Activated CD4-positive, alpha-beta T cell treated with anti-CD3 and anti-CD28 coated beads, Interleukin-2, amount 50 U/mL, for 48 hours (primary cell): Measurements from ENCODE around the gene SMIM45.
A peak's percentile ranks its signal among the peaks of the same experiment; 100 is the strongest.

Experiments used
- DNase-seq, 2 experiments: peaks; one replicate each; pipeline ENCODE4 v3.0.0-alpha.2; 2020

SMIM45 gene

DNA sequence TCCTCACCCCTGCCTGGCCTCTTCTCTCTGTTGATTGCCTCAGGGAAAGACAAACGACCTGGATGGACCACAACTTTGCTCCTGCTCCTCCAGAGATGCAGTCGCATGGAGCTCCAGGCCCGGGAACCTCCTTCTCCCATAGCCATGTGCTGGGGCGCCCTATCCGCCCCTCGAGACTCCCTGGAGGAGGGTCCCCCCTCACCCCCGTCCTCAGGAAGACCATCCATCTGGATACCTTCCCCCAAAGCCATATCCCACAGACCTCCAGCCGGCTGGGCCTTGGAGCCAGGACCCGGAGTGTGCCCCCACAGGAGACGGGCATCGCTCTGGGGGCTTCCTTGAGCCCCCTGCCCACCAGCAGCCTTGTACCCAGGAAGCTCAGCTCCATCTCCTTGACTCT, 19.5 kb downstream of the SMIM45 start:
- DNase-seq: no peak

DNA sequence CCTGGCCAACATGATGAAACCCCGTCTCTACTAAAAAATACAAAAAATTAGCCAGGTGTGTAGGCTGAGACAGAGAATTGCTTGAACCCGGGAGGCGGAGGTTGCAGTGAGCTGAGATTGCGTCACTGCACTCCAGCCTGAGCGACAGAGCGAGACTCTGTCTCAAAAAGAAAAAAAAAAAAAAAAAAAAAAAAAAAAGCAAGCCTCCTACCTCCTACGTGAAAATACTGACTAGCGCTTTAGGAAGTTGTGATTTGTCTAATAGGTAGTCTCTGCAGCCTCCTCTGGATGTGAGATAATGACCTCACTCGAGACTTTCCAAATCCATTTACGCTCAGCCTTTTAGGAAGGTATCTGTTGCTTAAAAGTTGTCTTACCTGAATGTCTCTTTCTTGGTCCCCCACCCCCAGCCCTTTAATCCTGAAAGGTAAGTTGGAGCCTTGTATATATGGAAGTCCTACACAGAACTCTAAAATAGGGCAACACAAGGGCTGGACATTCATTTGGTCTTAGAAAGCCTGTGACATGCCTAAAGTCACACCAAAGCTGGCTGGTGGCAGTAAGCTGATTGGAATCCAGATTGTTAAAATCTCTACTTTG, 22.8 kb downstream of the SMIM45 start:
- no peak for DNase-seq

DNA sequence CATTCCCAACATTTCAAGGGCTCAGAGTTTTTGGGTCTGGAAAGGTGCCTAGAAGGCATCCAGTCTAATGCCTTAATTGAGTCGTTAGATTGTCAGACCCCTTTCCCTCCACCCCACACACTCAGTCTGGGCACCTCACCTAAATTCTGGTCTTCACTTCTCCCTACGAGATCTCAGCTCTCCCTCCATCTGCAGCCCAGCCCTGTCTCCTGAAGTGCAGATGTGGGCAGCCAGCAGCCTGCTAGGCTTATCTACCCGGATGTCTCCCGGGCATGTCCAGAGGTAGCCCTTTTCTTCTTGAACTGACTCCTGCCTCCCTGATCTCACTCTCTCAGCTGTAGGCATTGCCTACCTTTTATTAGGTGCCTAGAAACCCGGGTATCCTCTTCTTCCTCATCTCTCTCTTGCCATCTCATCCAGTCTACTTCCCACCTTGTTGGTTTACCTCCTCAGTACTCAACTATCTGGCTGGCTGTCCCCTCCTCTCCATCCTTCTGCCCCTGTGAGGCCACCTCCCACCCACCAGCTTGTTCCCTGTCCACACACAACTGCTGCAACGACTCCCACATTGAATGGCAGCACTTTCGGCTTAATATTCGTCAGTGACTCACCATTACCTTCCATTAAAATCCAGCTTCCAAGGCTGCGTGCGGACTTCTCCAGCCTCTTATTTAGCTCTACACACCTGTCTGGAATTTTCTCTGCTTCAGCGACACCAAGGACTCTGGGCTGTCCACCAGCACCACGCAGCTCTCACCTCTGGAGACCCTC, 23.5 kb downstream of the SMIM45 start:
- no peak for DNase-seq

DNA sequence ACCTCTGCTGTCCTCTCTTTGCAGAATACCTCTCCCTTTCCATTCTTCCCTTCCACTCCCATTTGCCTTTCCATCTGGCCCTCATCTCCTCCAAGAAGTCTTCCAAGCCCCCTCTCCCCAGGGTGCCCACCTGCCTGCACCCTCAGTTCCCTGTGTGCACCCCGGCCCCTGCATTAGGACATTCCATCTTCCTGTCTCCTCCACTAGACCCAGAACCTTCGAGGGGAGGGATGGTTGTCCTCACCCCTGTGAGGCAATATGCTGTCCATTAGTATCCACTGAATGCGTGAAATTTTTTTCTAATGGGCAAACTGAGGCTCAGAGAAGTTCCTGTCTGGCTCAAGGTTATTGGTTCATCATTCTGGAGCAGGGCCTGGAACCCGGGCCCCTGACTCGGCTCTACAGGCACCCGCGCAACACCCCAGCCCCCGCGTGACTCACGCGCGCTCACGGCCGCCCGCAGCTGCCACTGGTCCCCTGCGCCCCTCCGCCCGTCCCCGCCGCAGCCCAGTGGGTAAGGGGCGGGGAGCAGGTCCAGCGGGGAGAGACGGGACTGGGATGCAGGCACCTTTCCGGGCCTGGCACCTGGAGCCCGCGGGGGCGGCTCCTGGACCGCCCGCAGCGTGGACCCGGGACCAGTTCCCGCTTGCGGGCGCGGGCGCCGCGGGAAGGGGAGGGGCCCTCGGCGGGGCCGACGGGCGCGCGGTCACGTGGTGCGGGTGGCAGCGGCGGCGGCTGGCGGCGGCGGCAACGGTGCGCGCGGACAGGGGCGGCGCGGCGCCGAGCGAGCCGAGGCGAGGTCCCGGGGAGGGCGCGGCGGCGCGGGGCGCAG, 24.3 kb downstream of the SMIM45 start:
- peak; percentile 47 to 57 for DNase-seq

DNA sequence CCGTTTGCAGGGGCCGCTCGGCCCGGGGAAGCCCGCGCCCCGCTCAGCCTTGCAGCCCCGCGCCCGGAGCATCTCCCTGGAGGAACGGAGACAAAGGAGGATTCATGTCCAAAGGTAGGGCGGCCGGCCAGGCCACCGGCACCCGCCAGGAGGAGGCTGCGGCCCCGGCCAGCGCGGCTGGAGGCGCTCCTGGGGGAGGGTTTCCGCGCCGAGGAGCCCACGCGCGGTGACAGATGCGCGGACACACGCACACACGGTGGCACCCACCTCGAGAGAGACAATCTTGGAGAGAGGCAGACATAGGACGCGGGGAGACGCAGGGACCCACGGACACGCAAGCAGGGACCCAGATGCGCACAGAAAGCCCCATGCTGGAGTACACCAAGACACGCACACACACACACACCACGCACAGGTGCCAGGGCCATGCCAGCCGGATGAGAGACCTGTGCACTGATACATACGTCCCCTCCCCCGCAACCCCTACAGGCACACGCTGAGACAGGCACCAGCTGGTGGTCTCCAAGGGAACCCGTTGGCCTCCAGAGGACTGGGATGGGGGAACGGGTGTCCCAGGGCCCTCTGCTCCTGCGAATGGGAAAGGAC, 25.1 kb downstream of the SMIM45 start:
- DNase-seq: peak in 1 of 2 experiments; percentile 21

DNA sequence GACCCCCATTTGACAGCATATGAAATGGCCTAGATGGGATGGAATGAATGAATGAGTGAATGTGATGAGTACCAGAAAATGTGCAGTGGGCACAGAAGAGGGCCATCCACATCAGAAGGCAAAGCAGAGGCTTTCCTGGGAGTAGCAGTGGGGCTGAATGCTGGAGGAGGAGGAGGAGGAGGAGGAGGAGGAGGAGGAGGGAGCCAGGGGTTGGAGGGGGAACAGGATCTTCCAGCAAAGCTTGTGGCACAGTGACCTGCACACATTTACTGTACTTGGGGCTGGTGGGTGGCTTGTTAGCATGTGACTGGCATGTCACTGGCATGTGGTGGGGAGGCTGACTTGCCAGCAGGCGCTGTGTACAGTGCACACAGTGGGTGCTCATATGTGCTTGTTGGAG, 26.8 kb downstream of the SMIM45 start:
- no peak for DNase-seq

DNA sequence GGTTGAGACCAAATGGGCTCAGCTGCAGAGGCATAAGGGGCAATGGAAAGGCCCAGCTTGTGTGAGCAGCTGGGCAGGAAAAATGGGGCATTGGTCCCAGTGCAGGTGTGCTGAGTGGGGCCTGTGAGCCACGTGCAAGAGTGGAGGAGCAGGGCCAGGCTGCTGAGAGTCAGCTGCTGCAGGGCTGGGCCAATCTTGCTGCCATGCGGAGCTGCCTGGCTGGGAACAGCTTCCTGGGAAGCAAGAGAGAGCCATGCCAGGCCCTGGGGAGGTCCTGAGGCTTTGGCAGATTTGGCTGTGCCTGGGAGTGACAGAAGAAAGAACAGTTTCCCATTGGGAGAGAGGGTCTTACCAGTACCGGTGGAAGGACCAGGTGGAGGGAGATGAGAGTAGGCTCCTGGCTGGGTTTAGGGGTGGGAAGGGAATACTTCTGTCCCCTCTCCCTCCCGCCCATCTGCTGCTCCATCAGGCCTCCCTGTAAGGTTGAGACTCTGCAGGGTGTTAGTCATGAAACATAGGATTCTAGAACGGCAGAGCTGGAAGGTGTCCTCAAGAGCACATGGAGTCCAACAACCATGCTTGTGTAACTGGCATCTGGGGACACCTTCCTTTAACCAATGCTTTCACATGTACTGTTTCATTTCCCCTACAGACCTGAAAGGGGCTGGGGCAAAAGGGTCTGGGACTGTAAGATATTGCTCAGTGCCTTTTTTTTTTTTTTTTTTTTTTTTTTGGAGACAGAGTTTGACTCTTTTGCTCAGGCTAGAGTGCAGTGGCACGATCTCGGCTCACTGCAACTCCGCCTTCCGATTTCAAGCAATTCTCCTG, 27.7 kb downstream of the SMIM45 start:
- no peak for DNase-seq

DNA sequence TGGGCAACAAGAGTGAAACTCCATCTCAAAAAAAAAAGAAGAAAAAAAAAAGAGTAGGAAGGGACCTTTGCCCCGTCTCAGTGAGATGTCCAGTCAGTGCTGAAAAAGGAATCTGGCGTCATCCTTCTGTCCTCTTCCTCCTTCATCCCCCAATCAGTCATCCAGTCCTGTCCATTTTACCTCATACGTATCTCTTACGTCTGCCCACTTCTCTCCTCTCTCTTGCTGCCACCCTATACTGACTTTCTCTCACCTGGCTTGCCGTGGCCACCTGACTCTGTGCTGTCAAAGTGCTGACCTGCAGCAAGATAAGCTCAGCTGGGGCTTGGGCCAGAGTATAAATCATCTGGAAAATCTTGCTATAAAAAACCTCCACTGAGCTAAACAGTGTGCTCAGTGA, 30.9 kb downstream of the SMIM45 start:
- no peak for DNase-seq

DNA sequence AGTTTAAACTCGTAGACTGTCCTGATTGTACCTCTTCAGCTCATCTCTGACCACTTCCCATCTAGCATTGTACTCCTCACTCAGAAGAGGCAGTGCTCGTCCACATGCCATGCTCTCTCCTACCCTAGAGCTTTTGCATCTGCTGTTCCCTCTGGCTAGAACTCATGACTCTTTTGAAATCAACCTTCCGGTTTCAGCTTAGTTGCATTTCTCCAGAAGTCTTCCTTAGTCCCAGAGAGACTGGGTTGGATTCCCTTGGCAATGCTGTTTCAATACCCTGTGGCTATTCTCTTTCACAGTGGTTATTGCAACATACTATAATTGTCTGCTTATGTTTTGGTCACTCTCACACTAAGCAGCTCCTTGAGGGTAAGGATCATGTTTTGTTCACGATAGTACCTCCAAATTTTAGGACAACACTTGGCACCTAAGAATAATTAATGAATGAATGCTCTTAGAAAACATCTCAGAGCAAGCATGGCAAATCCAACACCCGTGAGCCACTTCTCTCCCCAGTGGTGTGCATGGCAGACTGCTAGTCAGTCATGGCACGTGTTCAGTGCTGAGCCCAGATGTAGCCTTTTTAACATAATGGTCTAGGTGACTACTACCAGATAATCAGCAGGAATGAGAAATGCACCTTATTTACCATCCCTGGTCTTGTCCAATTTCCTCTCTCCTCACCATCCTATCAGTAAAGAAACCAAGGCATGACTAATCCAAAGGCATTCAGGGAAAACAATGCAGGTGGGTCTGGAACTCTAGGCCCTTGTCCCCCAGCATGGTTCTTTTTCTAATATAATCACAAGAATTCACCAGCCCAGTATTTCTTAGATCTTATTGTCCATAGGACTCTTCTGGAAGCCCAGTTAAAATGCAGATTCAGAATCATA, 31.8 kb downstream of the SMIM45 start:
- DNase-seq: no peak

DNA sequence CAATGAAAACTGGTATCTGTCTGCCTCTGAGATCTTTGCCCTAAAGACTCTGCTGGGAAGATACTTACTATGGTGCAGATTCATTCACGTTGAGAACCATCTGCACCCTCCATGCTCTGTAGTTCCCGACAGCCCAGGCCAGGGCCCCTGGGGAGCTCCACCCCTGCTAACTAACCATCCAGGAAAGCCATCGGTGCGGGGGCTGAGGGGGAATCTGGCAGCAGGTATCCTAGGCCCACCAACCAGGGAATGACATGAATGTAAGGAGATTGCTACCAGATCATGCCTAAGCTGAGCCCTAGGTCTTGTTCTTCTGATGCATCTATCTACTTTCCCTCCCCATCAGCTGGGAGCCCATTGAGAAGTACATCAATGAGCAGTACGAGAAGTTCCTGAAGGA, 35.3 kb downstream of the SMIM45 start:
- DNase-seq: no peak

DNA sequence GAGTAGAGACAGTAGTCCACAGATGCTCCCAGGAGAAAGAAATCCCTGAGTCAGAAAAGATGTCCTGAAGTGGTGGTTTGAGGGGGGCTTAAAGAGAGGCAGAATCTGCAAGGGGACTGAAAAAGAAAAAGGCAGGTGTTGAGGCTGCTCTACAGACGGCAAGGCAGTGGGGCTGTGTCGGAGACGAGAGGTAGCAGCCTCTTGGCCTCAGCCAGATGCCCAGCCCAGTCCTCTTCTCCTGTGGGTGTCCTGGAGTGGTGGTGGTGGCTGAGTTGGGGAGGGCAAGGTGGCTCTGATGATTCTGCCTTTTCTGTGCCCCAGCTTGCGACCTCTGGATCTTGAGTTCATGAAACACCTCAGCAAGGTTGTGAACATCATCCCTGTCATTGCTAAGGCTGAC, 37.3 kb downstream of the SMIM45 start:
- DNase-seq: no peak

DNA sequence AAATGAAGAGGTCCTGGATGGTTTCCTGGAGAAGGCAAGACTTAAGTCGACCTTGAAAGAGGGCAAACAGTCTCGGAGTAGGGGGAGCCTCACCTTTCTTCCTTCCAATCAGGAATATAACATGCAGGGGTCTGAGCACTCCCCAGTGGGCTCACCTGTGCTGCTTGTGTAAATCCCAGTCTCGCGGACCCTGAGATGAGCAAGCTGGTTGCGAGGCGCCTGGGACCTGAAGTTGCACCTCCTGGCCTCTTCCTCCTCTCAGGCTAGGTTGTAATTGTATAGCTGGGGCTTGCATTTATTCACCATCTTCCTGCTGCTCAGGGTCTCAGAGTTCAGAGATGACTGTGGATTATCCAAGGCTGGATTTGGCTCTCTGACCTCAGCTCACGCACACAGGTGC, 39.2 kb downstream of the SMIM45 start:
- DNase-seq: no peak

DNA sequence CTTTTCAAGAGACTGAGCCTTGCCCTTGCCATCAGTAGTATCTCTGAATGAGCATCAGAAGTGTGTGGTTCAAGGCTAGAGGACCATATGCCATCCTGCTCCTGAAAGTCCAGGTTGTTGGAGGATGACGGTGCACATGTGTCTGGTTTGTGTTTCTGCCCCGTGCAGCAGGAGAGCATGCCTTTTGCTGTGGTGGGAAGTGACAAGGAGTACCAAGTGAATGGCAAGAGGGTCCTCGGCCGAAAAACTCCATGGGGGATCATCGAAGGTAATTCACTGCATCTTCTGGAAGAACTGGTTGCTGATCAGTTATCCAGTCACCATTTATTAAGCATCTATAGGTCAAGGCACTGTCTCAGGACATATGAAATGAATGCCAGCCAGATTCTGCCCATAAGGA, 40.5 kb downstream of the SMIM45 start:
- DNase-seq: no peak

DNA sequence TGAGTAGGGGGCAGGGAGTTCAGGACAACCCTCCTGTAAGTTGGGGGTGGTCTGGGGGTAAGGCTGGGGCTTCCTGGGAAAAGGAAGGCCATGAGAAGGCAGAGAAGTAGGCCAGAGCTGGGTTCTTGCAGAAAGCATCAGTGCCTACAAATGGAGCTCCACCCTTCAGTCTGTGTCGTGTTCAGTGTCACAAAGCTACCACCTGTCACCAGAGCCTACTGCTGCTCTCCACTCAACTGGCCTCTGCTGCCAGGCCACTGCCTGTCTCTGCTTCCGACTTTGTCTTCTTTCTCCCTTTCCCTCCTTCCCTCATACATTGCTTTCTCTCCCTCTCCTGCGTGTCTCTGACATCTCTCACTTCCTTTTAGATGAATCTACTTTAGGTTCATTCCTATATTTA, 43.3 kb downstream of the SMIM45 start:
- DNase-seq: no peak

DNA sequence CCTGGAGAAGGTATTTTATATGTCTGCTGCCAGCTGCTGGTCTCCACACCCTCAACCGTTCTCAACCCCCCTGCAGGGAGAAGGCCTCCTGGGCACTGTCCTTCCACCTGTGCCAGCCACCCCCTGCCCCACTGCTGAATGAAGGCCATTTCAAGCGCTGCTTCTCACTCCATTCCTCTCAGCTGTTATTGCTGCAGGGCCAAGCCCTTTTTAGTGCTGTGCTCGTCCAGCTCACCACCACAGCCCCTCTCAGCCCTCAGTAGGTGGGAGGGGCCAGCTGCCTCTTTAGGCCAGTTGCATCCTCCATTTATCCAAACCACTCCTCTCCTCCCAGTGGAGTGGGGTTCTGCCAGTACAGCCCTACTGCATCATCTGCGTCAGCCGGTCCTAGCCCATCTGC, 44.9 kb downstream of the SMIM45 start:
- no peak for DNase-seq

DNA sequence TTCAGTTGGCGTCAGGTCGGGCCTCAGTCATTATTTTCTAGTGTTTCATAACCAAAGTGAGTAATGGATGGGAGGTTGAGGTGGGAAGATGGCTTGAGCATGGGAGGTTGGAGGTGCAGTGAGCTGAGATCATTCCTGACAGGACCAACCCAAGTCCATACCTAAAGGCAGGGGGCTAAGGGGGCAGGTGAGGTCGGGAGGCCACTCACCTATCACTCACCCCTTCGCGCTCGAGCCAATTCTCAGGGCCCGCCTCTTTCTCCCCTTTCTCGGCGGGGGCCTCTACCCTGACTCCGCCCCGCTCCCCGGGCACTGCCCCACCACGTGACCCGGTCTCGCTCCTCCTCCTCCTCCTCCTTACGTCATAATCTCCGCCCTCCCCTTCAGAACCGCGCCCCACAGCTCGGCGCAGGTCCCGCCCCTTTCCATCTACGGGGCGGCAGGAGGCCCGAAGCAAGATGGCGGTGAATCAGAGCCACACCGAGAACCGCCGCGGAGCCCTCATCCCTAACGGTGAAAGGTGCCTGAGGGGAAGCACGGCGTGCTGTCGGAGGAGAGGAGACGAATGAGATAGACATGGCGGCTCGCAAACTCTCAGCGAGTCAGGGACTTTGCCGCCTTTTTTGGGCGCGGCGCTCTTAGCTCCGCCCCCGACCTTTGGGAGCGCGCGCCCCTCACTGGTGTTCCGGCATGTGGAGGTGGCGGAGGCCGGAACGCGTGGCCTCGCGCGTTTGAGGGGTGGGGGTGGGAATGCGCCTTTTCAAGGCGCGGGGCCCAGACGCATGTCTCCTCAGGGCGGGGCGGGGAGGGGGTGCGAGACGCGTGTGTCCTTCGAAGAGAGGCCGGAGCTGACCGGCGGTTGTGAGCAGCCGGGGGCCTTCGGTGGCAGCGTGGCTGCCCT, 46.7 kb downstream of the SMIM45 start, which contains the start of gene WBP2NL:
WBP2NL (plus strand) TSS at position 428 of the 901 bp plus-strand sequence; CDS start at position 459, 31 bp downstream.
- DNase-seq: peak; percentile 82 to 87

DNA sequence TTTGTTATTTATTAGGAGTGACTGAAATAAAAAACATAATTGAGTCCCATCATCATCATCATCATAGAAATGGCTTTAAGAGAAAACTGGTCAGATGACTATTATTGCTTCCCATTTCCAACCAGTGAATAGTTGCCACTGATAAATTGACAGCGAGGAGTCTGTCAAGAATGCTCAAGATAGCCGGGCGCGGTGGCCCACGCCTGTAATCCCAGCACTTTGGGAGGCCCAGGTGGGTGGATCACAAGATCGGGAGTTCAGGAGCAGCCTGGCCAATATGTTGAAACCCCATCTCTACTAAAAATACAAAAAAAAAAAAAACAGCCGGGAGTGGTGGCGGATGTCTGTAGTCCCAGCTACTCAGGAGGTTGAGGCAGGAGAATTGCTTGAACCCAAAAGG, 48.5 kb downstream of the SMIM45 start:
- no peak for DNase-seq

DNA sequence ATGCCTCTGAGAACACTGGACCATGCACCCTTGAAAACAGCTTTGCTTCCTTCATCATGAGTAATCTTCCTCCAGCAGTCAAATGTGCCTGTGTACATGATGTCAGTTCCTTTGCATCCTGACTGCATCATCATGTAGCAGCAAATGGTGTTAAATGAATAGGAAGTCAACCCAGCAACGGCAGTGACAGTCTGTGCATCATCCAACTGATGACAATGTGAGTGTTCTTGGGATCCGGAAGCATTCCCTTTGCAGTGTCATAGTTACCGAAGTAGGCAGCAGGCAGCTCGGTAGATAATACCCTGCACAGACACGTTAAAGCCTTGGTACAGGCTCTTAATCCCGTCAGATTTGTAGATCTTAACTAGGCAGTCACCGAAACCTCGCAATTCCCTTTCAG, 49.2 kb downstream of the SMIM45 start:
- no peak for DNase-seq

DNA sequence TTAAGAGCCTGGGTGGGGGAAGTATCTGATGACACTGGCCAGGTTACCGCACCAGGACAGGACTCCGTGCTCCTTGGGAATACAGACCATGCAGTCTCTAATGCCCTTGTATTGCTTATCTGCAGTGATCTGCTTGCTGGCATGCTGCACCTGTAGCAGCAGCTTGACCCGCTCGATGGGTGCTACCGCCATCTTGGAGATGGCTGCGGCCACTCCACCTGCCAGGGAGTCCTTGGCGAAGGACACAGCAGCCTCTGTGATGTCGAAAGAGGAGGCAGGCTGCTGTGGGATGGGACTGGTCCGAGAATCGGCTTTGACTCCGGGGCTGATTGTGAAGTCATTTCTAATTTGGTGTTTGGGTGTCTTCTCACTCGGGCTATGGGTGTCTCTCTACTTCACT, 49.8 kb downstream of the SMIM45 start:
- DNase-seq: no peak

DNA sequence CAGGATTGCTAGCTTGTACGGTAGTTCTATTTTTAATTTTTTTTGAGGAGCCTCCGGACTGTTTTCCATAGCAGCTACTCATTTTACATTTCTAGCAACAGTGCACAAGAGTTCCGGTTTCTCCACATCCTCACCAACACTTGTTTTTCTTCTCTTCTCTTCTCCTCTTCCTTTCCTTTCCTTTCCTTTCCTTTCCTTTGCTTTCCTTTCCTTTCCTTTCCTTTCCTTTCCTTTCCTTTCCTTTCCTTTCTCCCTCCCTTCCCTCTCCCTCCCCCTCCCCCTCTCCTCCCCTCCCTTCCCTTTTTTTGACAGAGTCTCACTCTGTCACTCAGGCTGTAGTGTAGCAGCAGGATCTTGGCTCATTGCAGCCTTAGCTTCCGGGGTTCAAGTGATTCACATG, 56.0 kb downstream of the SMIM45 start:
- no peak for DNase-seq
